Astrocyte (in vitro differentiated cells and primary cell): ENCODE measurements around the gene OASL. TPM values are rescaled to one million over a fixed set of nuclear protein-coding genes. Genes with fewer than 3 reads are reported as not detected.

Experiments used
- DNase-seq: peaks from one replicate; pipeline ENCODE4 v3.0.0-alpha.2; 2010; ENCODE audit warnings: low read depth
- FAIRE-seq: peaks from 2 replicates; lab custom pipeline; 2011; peaks lifted over from hg19 to GRCh38; lab: Jason Lieb, UNC
- H2AFZ ChIP-seq: 2 replicates; pipeline ENCODE4 v1.6.0; 2012; ENCODE audit warnings: low read depth, low read length, inconsistent platforms
- H3K27ac ChIP-seq: 2 replicates; pipeline ENCODE4 v1.5.1; 2011; ENCODE audit warnings: low read depth, low read length, inconsistent platforms
- H3K27me3 ChIP-seq: 2 replicates; pipeline ENCODE4 v1.6.0; 2011; ENCODE audit warnings: low read length, inconsistent platforms; ENCODE audit not compliant: insufficient read depth
- H3K36me3 ChIP-seq: 2 replicates; pipeline ENCODE4 v1.5.1; 2011; ENCODE audit warnings: low read length, inconsistent platforms; ENCODE audit not compliant: insufficient read depth
- H3K4me1 ChIP-seq: 2 replicates; pipeline ENCODE4 v1.5.1; 2011; ENCODE audit warnings: low read length, inconsistent platforms; ENCODE audit not compliant: insufficient read depth
- H3K4me2 ChIP-seq: 2 replicates; pipeline ENCODE4 v1.6.0; 2012; ENCODE audit warnings: low read length, inconsistent platforms
- H3K4me3 ChIP-seq: 2 replicates; pipeline ENCODE4 v1.5.1; 2011; ENCODE audit warnings: low read depth, mild to moderate bottlenecking, low read length, inconsistent platforms; ENCODE audit not compliant: insufficient read depth
- H3K79me2 ChIP-seq: 2 replicates; pipeline ENCODE4 v1.6.0; 2012; ENCODE audit warnings: mild to moderate bottlenecking, low read length, inconsistent platforms; ENCODE audit not compliant: insufficient read depth
- H3K9ac ChIP-seq: 2 replicates; pipeline ENCODE4 v1.6.0; 2012; ENCODE audit warnings: mild to moderate bottlenecking, low read length, inconsistent platforms
- H3K9me3 ChIP-seq: 2 replicates; pipeline ENCODE4 v1.5.1; 2012; ENCODE audit warnings: low read depth, mild to moderate bottlenecking, low read length, inconsistent platforms; ENCODE audit not compliant: insufficient read depth
- H4K20me1 ChIP-seq: 2 replicates; pipeline ENCODE4 v1.6.0; 2012; ENCODE audit warnings: low read length, inconsistent platforms; ENCODE audit not compliant: insufficient read depth
- H3K27ac Mint-ChIP-seq: one replicate; pipeline ENCODE4 v1.8.0; 2021; ENCODE audit warnings: mild to moderate bottlenecking, mixed read lengths; ENCODE audit not compliant: unreplicated experiment
- H3K27me3 Mint-ChIP-seq: one replicate; pipeline ENCODE4 v1.8.0; 2021; ENCODE audit warnings: low read depth, mixed read lengths; ENCODE audit not compliant: unreplicated experiment
- H3K36me3 Mint-ChIP-seq: one replicate; pipeline ENCODE4 v1.8.0; 2021; ENCODE audit warnings: low read depth, mixed read lengths; ENCODE audit not compliant: unreplicated experiment
- H3K4me1 Mint-ChIP-seq: one replicate; pipeline ENCODE4 v1.8.0; 2021; ENCODE audit warnings: low read depth, mixed read lengths; ENCODE audit not compliant: unreplicated experiment
- H3K4me3 Mint-ChIP-seq: one replicate; pipeline ENCODE4 v1.8.0; 2021; ENCODE audit warnings: mild to moderate bottlenecking, moderate library complexity, mixed read lengths; ENCODE audit not compliant: unreplicated experiment
- H3K9me3 Mint-ChIP-seq: one replicate; pipeline ENCODE4 v1.8.0; 2021; ENCODE audit warnings: mild to moderate bottlenecking, mixed read lengths; ENCODE audit not compliant: unreplicated experiment
- EZH2 ChIP-seq: IDR thresholded peaks from 2 replicates; pipeline ENCODE4 v1.6.1; 2012; ENCODE audit warnings: mild to moderate bottlenecking, low read length, inconsistent platforms; ENCODE audit not compliant: insufficient read depth
- total RNA-seq: library from RNA; stranded (reverse); gene quantifications from 2 replicates; pipeline ENCODE4 v1.2.1, GENCODE V29; 2021
- TF ChIP-seq, protein P1 (sequence below): IDR thresholded peaks from 2 replicates; pipeline ENCODE4 v1.5.1; 2011; ENCODE audit warnings: low read depth, mild to moderate bottlenecking, inconsistent platforms, low read length, moderate library complexity; ENCODE audit not compliant: insufficient read depth

The OASL gene
- total RNA-seq, 1 donor from 2014 or later = 0.75 TPM

DNA sequence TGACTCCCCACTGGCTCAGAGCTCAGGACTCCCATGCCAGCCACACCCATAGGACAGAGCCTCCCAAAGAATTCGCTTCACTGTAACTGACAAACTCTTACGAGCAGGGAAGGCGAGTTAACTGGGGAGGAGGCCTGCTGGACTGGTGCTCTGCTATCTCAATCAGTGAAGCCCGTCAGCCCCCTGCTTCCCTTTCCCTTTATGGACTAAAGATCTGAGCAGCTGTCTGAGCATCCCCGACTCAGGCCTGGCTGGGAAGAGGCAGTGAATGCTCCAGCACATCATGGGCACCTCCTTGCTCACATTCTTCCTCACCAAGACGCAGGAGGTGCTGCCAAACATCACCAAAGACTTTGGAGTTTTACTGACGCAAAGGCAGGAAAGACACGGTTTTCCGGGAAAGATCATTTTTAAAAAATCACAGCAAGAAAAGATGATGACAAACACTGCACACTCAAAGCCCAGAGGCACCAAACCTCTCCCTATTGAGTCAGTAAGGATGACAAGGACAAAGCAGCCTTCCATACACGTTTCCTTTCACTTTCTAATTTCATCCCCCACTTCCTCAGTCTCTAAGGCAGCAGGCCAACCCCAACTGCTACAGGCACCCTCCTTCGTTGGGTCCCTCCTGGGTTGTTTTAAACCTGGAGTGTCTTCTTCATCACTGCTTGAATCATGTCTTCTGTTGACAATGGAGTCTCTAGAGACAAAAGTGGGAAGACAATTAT, 48.6 kb upstream of the OASL start:
- DNase-seq = no peak
- no peak for TF ChIP-seq EZH2
- TF ChIP-seq, protein P1, sequence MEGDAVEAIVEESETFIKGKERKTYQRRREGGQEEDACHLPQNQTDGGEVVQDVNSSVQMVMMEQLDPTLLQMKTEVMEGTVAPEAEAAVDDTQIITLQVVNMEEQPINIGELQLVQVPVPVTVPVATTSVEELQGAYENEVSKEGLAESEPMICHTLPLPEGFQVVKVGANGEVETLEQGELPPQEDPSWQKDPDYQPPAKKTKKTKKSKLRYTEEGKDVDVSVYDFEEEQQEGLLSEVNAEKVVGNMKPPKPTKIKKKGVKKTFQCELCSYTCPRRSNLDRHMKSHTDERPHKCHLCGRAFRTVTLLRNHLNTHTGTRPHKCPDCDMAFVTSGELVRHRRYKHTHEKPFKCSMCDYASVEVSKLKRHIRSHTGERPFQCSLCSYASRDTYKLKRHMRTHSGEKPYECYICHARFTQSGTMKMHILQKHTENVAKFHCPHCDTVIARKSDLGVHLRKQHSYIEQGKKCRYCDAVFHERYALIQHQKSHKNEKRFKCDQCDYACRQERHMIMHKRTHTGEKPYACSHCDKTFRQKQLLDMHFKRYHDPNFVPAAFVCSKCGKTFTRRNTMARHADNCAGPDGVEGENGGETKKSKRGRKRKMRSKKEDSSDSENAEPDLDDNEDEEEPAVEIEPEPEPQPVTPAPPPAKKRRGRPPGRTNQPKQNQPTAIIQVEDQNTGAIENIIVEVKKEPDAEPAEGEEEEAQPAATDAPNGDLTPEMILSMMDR = no peak

DNA sequence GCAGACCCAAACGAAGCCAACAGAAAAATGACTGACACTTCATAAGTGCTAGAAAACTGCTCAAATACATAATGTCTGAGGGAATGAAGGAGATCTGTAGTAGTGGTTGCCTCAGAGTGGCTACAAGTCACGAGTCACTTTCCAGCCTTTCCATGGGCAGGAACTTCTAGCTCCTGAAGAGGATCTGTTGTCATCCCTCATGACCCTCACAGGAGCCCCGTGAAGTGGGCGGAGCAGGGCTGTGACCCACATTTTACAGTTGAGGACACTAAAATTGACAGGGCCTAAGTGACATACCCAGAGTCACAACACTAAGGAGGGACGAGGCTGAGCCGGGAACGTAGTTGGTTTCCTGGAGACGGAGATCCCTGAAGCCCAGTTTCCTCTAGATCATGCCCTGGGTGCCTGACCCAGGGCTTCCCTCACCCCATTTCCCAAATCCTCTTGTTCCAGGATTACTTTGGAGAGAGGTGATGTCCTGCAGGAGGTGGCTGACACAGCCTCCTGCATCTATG, 47.8 kb upstream of the OASL start:
- H3K27ac Mint-ChIP-seq = no peak overlapping the region
- H3K79me2 ChIP-seq = no peaks in the 10 kb centered on the region
- no peaks in the 10 kb centered on the region for H3K4me1 Mint-ChIP-seq
- H3K27me3 Mint-ChIP-seq = peaks cover 46% of the 10 kb centered on the region
- no peaks in the 10 kb centered on the region for H3K36me3 ChIP-seq
- peaks cover 7% of the 10 kb centered on the region for H3K27me3 ChIP-seq
- DNase-seq (no peak), FAIRE-seq (no peak)
- H2AFZ ChIP-seq = no peak overlapping the region
- no peak overlapping the region for H3K4me3 ChIP-seq
- H3K9me3 Mint-ChIP-seq = peaks cover 2% of the 10 kb centered on the region
- no peak overlapping the region for H3K27ac ChIP-seq
- H3K9me3 ChIP-seq = no peaks in the 10 kb centered on the region
- no peaks in the 10 kb centered on the region for H4K20me1 ChIP-seq
- no peaks in the 10 kb centered on the region for H3K36me3 Mint-ChIP-seq
- H3K9ac ChIP-seq = no peak overlapping the region
- H3K4me2 ChIP-seq = no peak overlapping the region
- H3K4me1 ChIP-seq = no peaks in the 10 kb centered on the region
- no peak overlapping the region for H3K4me3 Mint-ChIP-seq
- no peak for TF ChIP-seq EZH2
- TF ChIP-seq, protein P1 = no peak

More for the DNA sequence above, 48.6 kb upstream of the OASL start:
- no peak for FAIRE-seq
- Histone ChIP-seq H4K20me1 (no peaks in the 10 kb centered on the region), H3K9ac (no peak overlapping the region), H3K27ac (no peak overlapping the region), H2AFZ (no peak overlapping the region), H3K4me3 (no peak overlapping the region), H3K4me1 (no peaks in the 10 kb centered on the region), H3K79me2 (no peaks in the 10 kb centered on the region), H3K9me3 (no peaks in the 10 kb centered on the region), H3K27me3 (peaks cover 7% of the 10 kb centered on the region), H3K4me2 (no peak overlapping the region), H3K36me3 (no peaks in the 10 kb centered on the region)
- H3K4me3 Mint-ChIP-seq = no peak overlapping the region
- no peaks in the 10 kb centered on the region for H3K4me1 Mint-ChIP-seq
- peaks cover 48% of the 10 kb centered on the region for H3K27me3 Mint-ChIP-seq
- H3K36me3 Mint-ChIP-seq = no peaks in the 10 kb centered on the region
- H3K27ac Mint-ChIP-seq = no peak overlapping the region
- H3K9me3 Mint-ChIP-seq = peaks cover 2% of the 10 kb centered on the region
